Uterus (tissue), 4 donors: Measurements from ENCODE around the gene DEFB128. TPM values are rescaled to one million over a fixed set of nuclear protein-coding genes. Genes with fewer than 3 reads are reported as not detected.

Experiments
- DNase-seq, 2 donors: peaks; one replicate each; pipeline ENCODE4 v3.0.0-alpha.2; 2019 to 2020
- H3K27ac ChIP-seq, 2 donors: fragments of 200-600 bp; sonication (generic); 1 replicate in 1 of 2; 2 replicates in 1 of 2; pipeline ENCODE4 v1.5.1; 2016 to 2018
- H3K27me3 ChIP-seq, 2 donors: fragments of 200-600 bp; sonication (generic); one replicate each; pipeline ENCODE4 v1.5.1; 2018 to 2019; ENCODE audit warnings: control low read depth in 1 of 2
- H3K36me3 ChIP-seq, 2 donors: fragments of 200-600 bp; sonication (generic); one replicate each; pipeline ENCODE4 v1.5.1; 2019; ENCODE audit warnings: control low read depth in 1 of 2
- H3K4me1 ChIP-seq, 2 donors: fragments of 200-600 bp; sonication (generic); one replicate each; pipeline ENCODE4 v1.5.1; 2018 to 2019; ENCODE audit warnings: control low read depth in 1 of 2
- H3K4me3 ChIP-seq, 2 donors: fragments of 200-600 bp; sonication (generic); 1 replicate in 1 of 2; 2 replicates in 1 of 2; pipeline ENCODE4 v1.5.1; 2018 to 2019; ENCODE audit warnings: mild to moderate bottlenecking in 1 of 2
- H3K9me3 ChIP-seq, 2 donors: fragments of 200-600 bp; sonication (generic); one replicate each; pipeline ENCODE4 v1.5.1; 2019; ENCODE audit warnings: control low read depth in 1 of 2
- POLR2A ChIP-seq, 2 donors: fragments of 450-650 bp; IDR thresholded peaks; one replicate each; pipeline ENCODE4 v1.6.1; 2016; ENCODE audit warnings: antibody characterized with exemption in 2 of 2, mild to moderate bottlenecking in 1 of 2, moderate library complexity in 1 of 2
- intact Hi-C: fragments of 100-400 bp; cut with DNase I; formaldehyde crosslinking; loops from one replicate; pipeline ENCODE4 v1.15.1; 2023; ENCODE audit warnings: low total_unique reads
- total RNA-seq, 4 donors: library from RNA; depleted of rRNA in 3 of 4; stranded (reverse); fragments of >200 nt in 3 of 4; gene quantifications; one replicate each; pipeline versions ENCODE4 v1.1.0 to v1.2.4, GENCODE V29; 2014 to 2023
- TF ChIP-seq, protein P1 (sequence below), 4 experiments: fragments of 200-600 bp in 2 of 4; fragments of 450-650 bp in 2 of 4; sonication (generic) in 2 of 4; IDR thresholded peaks; one replicate each; pipeline ENCODE4 v1.5.1; 2016 to 2019; ENCODE audit warnings: antibody characterized with exemption in 4 of 4, mild to moderate bottlenecking in 2 of 4, moderate library complexity in 1 of 4
- donor health status: DM: yes; HTN: yes; CAD: no.

The DEFB128 gene
- not detected for total RNA-seq

- intact Hi-C loops: no loop called here
- no peak for TF ChIP-seq POLR2A (IDR thresholded peaks at IDR 0.05)
- TF ChIP-seq, protein P1, sequence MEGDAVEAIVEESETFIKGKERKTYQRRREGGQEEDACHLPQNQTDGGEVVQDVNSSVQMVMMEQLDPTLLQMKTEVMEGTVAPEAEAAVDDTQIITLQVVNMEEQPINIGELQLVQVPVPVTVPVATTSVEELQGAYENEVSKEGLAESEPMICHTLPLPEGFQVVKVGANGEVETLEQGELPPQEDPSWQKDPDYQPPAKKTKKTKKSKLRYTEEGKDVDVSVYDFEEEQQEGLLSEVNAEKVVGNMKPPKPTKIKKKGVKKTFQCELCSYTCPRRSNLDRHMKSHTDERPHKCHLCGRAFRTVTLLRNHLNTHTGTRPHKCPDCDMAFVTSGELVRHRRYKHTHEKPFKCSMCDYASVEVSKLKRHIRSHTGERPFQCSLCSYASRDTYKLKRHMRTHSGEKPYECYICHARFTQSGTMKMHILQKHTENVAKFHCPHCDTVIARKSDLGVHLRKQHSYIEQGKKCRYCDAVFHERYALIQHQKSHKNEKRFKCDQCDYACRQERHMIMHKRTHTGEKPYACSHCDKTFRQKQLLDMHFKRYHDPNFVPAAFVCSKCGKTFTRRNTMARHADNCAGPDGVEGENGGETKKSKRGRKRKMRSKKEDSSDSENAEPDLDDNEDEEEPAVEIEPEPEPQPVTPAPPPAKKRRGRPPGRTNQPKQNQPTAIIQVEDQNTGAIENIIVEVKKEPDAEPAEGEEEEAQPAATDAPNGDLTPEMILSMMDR (IDR thresholded peaks at IDR 0.05): no peak
- Histone ChIP-seq H3K4me3 (no peak within 1 kb of the TSS), H3K4me1 (no peaks in the 10 kb centered on the region), H3K27me3 (no peaks in the 10 kb centered on the region), H3K9me3 (no peaks in the 10 kb centered on the region), H3K27ac (no peak within 1 kb of the TSS), H3K36me3 (no peaks in the 10 kb centered on the region)
- DNase-seq: no peak
Observed at GRCh38 chr20:189611-190010, at the start of gene DEFB128. Gene DEFB128, minus strand, starts transcription at chr20:189711. Its CDS starts 88 bp downstream, at chr20:189623.

DNA sequence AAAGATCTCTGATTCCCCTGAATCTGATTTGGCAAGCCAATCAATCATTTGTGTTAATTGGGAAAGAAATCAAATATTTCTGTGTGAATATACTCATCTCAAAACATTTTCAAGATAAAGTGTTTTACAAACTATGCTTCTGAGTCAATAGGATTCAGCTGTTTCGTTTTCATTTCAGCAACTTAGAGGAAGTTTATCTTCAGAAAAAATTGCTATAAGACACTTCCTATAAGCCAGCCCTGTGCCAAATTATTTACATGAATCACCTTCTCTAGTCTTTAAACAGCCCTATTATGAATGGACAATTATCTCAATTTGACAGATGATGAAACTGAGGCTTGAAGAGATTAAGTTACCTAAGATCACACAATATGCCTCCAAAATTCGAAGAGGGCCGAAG is 48.4 kb upstream of the DEFB128 start:
- Histone ChIP-seq H3K4me1 (no peaks in the 10 kb centered on the region), H3K27me3 (no peaks in the 10 kb centered on the region), H3K36me3 (no peaks in the 10 kb centered on the region), H3K9me3 (no peaks in the 10 kb centered on the region), H3K4me3 (no peak overlapping the region), H3K27ac (no peak overlapping the region)
- intact Hi-C loops: no loop called here
- no peak for TF ChIP-seq POLR2A (IDR thresholded peaks at IDR 0.05)
- TF ChIP-seq, protein P1 (IDR thresholded peaks at IDR 0.05): no peak
- no peak for DNase-seq

DNA sequence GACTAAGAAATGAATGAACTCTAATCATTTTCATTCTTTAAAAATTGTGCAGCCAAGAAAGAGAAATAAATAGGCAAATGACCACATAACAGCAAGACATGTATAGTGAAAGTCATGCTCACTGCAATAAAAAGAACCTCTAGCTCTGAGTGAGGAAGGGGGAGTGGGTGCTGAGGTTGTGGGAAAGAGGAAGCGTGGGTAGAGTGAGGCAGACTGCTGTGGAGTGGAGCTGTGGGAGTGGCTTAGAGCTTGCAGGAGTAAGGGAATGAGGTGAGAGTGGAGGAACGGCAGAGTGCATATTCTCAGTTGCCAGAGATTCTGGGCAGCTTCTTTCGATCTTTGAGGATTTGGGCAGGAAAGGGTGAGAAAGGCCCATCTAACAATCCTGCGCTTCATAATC is 48.0 kb upstream of the DEFB128 start:
- Histone ChIP-seq H3K27ac (no peak overlapping the region), H3K4me3 (no peak overlapping the region)
- TF ChIP-seq, protein P1 (IDR thresholded peaks at IDR 0.05): no peak
- TF ChIP-seq POLR2A (IDR thresholded peaks at IDR 0.05): no peak

GRCh38 chr20:235891-236290 is 46.4 kb upstream of the DEFB128 start:
- no peak overlapping the region for H3K27ac ChIP-seq
- H3K36me3 ChIP-seq: no peaks in the 10 kb centered on the region
- intact Hi-C loops: no loop called here
- no peak for TF ChIP-seq POLR2A (IDR thresholded peaks at IDR 0.05)
- TF ChIP-seq, protein P1 (IDR thresholded peaks at IDR 0.05): no peak
- no peaks in the 10 kb centered on the region for H3K9me3 ChIP-seq
- no peak overlapping the region for H3K4me3 ChIP-seq
- no peaks in the 10 kb centered on the region for H3K27me3 ChIP-seq
- no peak for DNase-seq
- H3K4me1 ChIP-seq: no peaks in the 10 kb centered on the region

More for the DNA sequence above, 48.0 kb upstream of the DEFB128 start:
- Histone ChIP-seq H3K9me3 (no peaks in the 10 kb centered on the region), H3K36me3 (no peaks in the 10 kb centered on the region), H3K4me1 (no peaks in the 10 kb centered on the region), H3K27me3 (no peaks in the 10 kb centered on the region)
- intact Hi-C loops: no loop called here
- no peak for DNase-seq

- no peaks in the 10 kb centered on the region for H3K4me1 ChIP-seq
- H3K4me3 ChIP-seq: no peak overlapping the region
- no peaks in the 10 kb centered on the region for H3K27me3 ChIP-seq
- no peaks in the 10 kb centered on the region for H3K9me3 ChIP-seq
- H3K36me3 ChIP-seq: no peaks in the 10 kb centered on the region
- TF ChIP-seq, protein P1 (IDR thresholded peaks at IDR 0.05): no peak
- TF ChIP-seq POLR2A (IDR thresholded peaks at IDR 0.05): no peak
- intact Hi-C loops: no loop called here
- DNase-seq: no peak
- H3K27ac ChIP-seq: no peak overlapping the region
Observed at GRCh38 chr20:227439-228105, 38.1 kb upstream of the DEFB128 start.
